ENCODE data around the gene PI4KA.

DNA sequence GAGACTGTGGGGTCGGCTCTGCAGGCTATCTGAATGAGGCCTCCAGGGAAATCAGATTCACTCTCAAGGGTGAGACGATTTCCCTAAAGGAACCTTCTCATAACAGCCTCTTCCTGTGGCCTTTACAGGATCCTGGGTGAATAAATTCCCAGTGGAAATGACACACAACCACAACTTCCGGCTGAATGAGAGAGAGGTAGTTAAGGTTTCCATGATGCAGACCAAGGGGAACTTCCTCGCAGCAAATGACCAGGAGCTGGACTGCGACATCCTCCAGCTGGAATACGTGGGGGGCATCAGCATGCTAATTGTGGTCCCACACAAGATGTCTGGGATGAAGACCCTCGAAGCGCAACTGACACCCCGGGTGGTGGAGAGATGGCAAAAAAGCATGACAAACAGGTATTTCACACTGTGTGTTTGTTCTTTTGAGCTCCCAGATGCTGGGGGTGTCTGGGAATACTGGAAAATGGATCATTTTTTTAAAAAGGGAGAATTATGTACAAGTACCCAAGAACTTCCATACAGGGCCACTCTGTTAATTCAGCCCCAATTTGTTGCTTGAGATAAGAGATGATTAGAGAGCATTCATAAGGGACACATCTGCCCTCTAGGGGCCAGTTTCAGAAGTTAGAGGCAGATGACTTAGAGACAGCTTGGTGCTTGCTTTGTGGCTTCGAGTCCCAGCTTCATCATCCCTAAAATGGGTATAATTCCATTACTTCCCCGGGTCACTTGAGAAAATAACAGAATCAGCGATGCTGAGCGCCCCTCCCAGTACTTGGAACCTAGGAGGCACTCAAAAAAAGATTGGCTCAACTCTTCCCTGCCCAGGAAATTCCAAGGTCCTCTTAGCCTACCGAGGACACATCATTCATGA, 74.5 kb downstream of the PI4KA start:
- no peak for TF ChIP-seq PPARA (CRISPR knock-in tag; IDR thresholded peaks at IDR 0.05; ENCODE audit: borderline replicate concordance)
- TF ChIP-seq ZFP30 (CRISPR knock-in tag; IDR thresholded peaks at IDR 0.05): no peak
- no peak for TF ChIP-seq ARNTL (CRISPR knock-in tag; IDR thresholded peaks at IDR 0.05; ENCODE audit: borderline replicate concordance, low read depth)
- TF ChIP-seq, protein P1, sequence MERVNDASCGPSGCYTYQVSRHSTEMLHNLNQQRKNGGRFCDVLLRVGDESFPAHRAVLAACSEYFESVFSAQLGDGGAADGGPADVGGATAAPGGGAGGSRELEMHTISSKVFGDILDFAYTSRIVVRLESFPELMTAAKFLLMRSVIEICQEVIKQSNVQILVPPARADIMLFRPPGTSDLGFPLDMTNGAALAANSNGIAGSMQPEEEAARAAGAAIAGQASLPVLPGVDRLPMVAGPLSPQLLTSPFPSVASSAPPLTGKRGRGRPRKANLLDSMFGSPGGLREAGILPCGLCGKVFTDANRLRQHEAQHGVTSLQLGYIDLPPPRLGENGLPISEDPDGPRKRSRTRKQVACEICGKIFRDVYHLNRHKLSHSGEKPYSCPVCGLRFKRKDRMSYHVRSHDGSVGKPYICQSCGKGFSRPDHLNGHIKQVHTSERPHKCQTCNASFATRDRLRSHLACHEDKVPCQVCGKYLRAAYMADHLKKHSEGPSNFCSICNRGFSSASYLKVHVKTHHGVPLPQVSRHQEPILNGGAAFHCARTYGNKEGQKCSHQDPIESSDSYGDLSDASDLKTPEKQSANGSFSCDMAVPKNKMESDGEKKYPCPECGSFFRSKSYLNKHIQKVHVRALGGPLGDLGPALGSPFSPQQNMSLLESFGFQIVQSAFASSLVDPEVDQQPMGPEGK (CRISPR knock-in tag; IDR thresholded peaks at IDR 0.05; ENCODE audit: borderline replicate concordance): no peak
- TF ChIP-seq, protein P2, sequence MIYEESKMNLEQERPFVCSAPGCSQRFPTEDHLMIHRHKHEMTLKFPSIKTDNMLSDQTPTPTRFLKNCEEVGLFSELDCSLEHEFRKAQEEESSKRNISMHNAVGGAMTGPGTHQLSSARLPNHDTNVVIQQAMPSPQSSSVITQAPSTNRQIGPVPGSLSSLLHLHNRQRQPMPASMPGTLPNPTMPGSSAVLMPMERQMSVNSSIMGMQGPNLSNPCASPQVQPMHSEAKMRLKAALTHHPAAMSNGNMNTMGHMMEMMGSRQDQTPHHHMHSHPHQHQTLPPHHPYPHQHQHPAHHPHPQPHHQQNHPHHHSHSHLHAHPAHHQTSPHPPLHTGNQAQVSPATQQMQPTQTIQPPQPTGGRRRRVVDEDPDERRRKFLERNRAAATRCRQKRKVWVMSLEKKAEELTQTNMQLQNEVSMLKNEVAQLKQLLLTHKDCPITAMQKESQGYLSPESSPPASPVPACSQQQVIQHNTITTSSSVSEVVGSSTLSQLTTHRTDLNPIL (CRISPR knock-in tag; IDR thresholded peaks at IDR 0.05; ENCODE audit: low read depth): no peak
- no peak for TF ChIP-seq ESRRG (CRISPR knock-in tag; IDR thresholded peaks at IDR 0.05)
- TF ChIP-seq, protein P3, sequence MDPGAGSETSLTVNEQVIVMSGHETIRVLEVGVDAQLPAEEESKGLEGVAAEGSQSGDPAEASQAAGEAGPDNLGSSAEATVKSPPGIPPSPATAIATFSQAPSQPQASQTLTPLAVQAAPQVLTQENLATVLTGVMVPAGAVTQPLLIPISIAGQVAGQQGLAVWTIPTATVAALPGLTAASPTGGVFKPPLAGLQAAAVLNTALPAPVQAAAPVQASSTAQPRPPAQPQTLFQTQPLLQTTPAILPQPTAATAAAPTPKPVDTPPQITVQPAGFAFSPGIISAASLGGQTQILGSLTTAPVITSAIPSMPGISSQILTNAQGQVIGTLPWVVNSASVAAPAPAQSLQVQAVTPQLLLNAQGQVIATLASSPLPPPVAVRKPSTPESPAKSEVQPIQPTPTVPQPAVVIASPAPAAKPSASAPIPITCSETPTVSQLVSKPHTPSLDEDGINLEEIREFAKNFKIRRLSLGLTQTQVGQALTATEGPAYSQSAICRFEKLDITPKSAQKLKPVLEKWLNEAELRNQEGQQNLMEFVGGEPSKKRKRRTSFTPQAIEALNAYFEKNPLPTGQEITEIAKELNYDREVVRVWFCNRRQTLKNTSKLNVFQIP (CRISPR knock-in tag; IDR thresholded peaks at IDR 0.05; ENCODE audit: borderline replicate concordance, low read depth): no peak

All from SK-N-SH treated with all-trans-retinoic acid at 6 μM for 48 hours (cell line).